Measurements from ENCODE around the gene PDAP1.

DNA sequence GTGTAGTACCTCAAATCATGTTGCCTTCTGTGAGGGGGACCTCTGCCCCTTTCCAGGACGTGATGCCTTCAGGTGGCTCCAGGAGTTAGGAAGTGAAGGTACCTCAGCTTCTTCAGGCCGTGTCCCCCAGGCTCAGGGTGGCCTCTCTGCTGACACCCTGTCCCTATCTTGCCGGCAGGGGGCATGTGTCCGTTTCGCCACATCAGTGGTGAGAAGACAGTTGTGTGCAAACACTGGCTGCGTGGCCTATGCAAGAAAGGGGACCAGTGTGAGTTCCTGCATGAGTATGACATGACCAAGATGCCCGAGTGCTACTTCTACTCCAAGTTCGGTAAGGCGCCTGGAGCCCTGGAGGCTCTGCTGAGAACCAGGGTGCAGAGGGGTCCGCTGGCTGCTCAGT is 39.5 kb upstream of the PDAP1 start:
- TF ChIP-seq, protein P1, sequence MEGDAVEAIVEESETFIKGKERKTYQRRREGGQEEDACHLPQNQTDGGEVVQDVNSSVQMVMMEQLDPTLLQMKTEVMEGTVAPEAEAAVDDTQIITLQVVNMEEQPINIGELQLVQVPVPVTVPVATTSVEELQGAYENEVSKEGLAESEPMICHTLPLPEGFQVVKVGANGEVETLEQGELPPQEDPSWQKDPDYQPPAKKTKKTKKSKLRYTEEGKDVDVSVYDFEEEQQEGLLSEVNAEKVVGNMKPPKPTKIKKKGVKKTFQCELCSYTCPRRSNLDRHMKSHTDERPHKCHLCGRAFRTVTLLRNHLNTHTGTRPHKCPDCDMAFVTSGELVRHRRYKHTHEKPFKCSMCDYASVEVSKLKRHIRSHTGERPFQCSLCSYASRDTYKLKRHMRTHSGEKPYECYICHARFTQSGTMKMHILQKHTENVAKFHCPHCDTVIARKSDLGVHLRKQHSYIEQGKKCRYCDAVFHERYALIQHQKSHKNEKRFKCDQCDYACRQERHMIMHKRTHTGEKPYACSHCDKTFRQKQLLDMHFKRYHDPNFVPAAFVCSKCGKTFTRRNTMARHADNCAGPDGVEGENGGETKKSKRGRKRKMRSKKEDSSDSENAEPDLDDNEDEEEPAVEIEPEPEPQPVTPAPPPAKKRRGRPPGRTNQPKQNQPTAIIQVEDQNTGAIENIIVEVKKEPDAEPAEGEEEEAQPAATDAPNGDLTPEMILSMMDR (IDR thresholded peaks at IDR 0.05) = peak; percentile 36
- TF ChIP-seq POLR2A (IDR thresholded peaks at IDR 0.05; ENCODE audit: low read length) (no peak), ZFP36 (IDR thresholded peaks at IDR 0.05; ENCODE audit: borderline replicate concordance, partially characterized antibody) (no peak), CEBPB (IDR thresholded peaks at IDR 0.05) (no peak), TFCP2L1 (CRISPR knock-in tag; IDR thresholded peaks at IDR 0.05) (no peak), JUN (IDR thresholded peaks at IDR 0.05) (no peak), TP53 (CRISPR knock-in tag; IDR thresholded peaks at IDR 0.05) (no peak), CHD2 (IDR thresholded peaks at IDR 0.05; ENCODE audit: low read length, partially characterized antibody) (no peak), KDM1A (IDR thresholded peaks at IDR 0.05; ENCODE audit: low read depth) (no peak)
- TF ChIP-seq, protein P2, sequence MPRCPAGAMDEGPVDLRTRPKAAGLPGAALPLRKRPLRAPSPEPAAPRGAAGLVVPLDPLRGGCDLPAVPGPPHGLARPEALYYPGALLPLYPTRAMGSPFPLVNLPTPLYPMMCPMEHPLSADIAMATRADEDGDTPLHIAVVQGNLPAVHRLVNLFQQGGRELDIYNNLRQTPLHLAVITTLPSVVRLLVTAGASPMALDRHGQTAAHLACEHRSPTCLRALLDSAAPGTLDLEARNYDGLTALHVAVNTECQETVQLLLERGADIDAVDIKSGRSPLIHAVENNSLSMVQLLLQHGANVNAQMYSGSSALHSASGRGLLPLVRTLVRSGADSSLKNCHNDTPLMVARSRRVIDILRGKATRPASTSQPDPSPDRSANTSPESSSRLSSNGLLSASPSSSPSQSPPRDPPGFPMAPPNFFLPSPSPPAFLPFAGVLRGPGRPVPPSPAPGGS (IDR thresholded peaks at IDR 0.05) = no peak
